SK-N-MC (cell line): ENCODE results near the gene SORBS2.

Experiments
- DNase-seq: peaks from one replicate; pipeline ENCODE4 v3.0.0-alpha.2; 2011; ENCODE audit warnings: low read depth, low spot score
- H3K27ac ChIP-seq: fragments of 200-600 bp; sonication (generic); 2 replicates; pipeline ENCODE4 v1.5.1; 2016; ENCODE audit warnings: mixed run types
- H3K36me3 ChIP-seq: fragments of 200-600 bp; sonication (generic); 2 replicates; pipeline ENCODE4 v1.6.1; 2017; ENCODE audit warnings: antibody characterized with exemption, low read length, mixed read lengths; ENCODE audit not compliant: insufficient read depth
- H3K4me3 ChIP-seq: fragments of 200-600 bp; sonication (generic); 2 replicates; pipeline ENCODE4 v1.5.1; 2016
- H3K9ac ChIP-seq: fragments of 200-600 bp; sonication (generic); 2 replicates; pipeline ENCODE4 v1.8.0; 2017; ENCODE audit warnings: mixed run types, mixed read lengths; ENCODE audit not compliant: insufficient read length
- H3K9me3 ChIP-seq: fragments of 200-600 bp; sonication (generic); 2 replicates; pipeline ENCODE4 v1.6.1; 2017; ENCODE audit warnings: low read depth, mild to moderate bottlenecking, antibody characterized with exemption, low read length, moderate library complexity, mixed read lengths
- EZH2 ChIP-seq: fragments of 200-600 bp; sonication (generic); IDR thresholded peaks from one replicate; pipeline ENCODE4 v1.6.1; 2017; ENCODE audit warnings: antibody characterized with exemption
- FOXP2 ChIP-seq: optimal IDR thresholded peaks from 2 replicates; pipeline ENCODE3; 2011; ENCODE audit warnings: mild to moderate bottlenecking, moderate library complexity; ENCODE audit not compliant: insufficient read depth; ENCODE audit errors: extremely low read length, control extremely low read depth
- POLR2AphosphoS5 ChIP-seq: IDR thresholded peaks from 2 replicates; pipeline ENCODE4 v1.6.1; 2012; ENCODE audit warnings: mild to moderate bottlenecking, low read depth, low read length, borderline replicate concordance

Gene SORBS2

DNA sequence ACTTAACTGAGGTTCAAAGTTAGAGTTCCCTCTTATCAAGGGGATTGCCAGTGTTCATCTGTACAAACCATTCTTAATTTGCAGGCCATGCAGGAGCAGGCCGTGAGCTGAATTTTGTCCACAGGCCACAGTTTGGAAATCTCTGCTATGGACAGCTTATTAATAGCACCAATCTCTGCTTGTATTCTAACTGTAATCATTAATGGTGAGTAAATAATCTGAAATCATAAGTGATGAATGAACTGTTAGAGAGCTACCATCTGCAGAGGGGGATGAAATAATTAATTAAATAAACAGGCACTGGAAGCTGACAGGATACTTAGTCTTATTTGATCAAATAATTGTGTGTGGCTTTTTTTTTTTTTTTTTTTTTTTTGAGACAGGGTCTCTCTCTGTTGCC lies 228.2 kb downstream of the SORBS2 start:
- no peak overlapping the region for H3K4me3 ChIP-seq
- no peak overlapping the region for H3K9ac ChIP-seq
- H3K36me3 ChIP-seq = no peaks in the 10 kb centered on the region
- no peak for TF ChIP-seq POLR2AphosphoS5
- no peak for TF ChIP-seq FOXP2
- no peak for TF ChIP-seq EZH2
- no peak overlapping the region for H3K27ac ChIP-seq
- no peaks in the 10 kb centered on the region for H3K9me3 ChIP-seq
- DNase-seq = no peak

DNA sequence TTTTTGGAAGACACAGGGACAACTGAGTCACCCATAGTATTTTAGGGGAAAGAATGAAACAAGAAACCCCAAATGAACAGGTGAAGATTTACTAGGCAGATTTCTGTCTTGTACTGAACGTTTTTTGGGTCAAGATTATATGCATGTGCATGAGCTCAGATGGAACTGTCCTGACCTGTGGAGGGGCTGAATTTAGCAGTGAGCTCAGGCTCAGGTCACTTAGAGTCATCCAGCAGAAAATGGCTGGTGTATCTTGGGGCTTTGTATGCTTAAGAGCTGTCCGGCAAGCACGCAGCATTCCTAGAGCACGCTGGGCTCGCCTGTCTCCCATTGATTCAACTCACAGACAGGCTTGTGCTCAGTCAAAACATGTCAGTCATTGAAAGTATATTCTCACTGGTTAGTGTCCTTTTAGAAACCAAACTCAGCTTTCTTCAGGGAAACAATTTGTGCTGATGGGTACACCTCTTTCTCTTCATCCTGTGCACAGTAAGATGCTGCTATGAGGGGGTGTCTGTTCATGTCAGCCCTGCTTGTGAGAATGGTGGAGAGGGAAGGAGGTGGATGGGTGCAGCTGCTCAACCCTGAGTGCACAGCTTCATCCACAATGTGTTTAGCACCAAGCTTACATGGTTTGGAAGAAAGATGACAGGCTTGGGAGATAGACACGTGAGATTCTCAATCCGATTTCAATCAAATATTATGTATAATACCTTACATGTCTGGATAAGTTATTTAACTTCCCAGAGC lies 229.2 kb downstream of the SORBS2 start:
- DNase-seq = no peak

DNA sequence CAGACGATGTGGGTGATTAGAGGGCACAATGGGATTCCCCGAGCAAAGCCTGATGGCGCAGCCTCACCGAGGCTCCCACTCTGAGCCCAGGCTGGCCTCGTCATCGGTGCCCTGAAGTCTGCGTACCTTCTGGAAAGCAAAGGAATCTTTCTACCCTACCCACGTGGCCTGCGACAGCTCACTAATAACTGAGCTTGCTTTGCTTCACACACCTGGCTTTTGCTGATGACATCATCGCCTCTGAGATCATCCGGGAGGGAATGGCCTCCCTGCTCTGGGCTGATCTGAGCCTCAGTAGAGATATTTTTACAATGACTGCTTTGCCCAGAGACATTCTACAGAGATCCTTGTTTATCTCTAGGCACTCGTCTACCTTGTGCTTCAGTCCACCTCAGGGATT lies 231.3 kb downstream of the SORBS2 start:
- Histone ChIP-seq H3K27ac (no peak overlapping the region), H3K9ac (no peak overlapping the region), H3K9me3 (no peaks in the 10 kb centered on the region), H3K4me3 (no peak overlapping the region), H3K36me3 (no peaks in the 10 kb centered on the region)
- DNase-seq = no peak
- TF ChIP-seq EZH2 (no peak), FOXP2 (no peak), POLR2AphosphoS5 (no peak)

More for the DNA sequence above, 229.2 kb downstream of the SORBS2 start:
- TF ChIP-seq POLR2AphosphoS5 = no peak
- TF ChIP-seq EZH2 = no peak
- TF ChIP-seq FOXP2 = no peak
- Histone ChIP-seq H3K4me3 (no peak overlapping the region), H3K27ac (no peak overlapping the region), H3K9ac (no peak overlapping the region), H3K36me3 (no peaks in the 10 kb centered on the region), H3K9me3 (no peaks in the 10 kb centered on the region)

DNA sequence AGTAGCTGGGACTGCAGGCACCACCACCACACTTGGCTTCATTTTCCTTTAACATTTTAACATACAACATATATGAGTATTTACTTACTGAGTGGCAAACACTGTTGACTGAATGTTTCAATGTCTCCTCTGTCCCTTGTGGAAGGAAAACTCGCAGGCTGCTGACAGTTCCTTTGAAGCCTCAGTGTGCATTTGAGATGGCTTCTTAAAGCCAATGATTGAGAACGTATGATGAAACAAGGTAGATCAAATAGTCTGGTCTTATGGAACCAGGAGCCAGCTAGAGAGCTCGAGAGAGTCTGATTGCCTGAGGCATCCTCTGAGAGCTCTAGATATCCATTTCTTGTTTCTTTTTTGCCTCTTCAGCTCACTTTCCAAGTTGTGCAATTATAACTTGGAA lies 233.7 kb downstream of the SORBS2 start:
- no peak for DNase-seq
- TF ChIP-seq EZH2 (no peak), POLR2AphosphoS5 (no peak), FOXP2 (no peak)
- Histone ChIP-seq H3K27ac (no peak overlapping the region), H3K9me3 (no peaks in the 10 kb centered on the region), H3K4me3 (no peak overlapping the region), H3K36me3 (no peaks in the 10 kb centered on the region), H3K9ac (no peak overlapping the region)

DNA sequence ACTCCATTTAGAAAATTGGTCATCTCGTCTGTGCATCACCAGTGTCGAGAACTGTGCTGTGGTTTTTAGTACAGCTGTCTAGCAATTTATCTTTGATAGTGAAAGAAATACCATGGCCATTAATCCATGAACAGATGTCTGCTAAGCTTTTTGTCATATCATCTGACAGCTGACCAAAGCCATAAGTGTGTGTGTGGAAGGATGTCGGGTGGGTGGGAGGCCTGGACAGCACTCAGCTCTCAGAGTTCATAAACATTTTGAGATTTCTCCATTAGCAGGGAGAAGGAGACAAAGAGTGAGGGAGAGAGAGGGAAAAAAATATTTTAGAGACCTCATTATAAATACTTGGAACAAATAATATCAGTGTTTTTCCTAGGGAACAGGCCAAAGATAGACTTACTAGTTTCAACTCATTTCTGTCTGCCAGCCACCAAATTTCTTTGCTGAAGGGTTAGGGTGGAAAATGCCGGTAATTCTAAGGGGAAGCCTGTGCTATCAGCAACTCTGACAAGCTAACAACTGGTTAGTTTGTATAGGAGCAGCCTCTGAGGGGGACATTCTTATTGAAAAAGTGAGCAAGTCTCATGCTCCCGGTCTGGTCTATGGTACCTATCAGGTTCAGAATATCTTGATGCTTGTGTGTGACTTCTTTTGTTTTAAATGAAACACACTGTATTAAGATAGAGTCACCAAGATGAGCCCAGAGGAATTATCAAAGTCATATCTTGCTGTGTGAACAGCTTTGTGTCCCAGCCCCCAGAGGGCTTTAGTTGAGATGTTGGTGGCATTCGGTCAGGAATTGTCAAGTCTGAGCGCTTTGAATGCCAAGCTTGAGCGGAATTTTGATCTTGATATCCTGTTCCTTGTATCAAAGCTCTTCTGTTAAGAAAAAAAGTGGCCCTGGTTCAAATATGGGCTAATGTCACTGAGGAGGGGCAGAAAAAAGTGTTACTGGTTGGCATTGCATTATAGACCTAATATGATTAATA lies 234.7 kb downstream of the SORBS2 start:
- H3K9me3 ChIP-seq = no peaks in the 10 kb centered on the region
- no peak for DNase-seq
- H3K27ac ChIP-seq = no peak overlapping the region
- H3K36me3 ChIP-seq = no peaks in the 10 kb centered on the region
- no peak overlapping the region for H3K9ac ChIP-seq
- TF ChIP-seq FOXP2 (no peak), EZH2 (no peak), POLR2AphosphoS5 (no peak)
- no peak overlapping the region for H3K4me3 ChIP-seq

DNA sequence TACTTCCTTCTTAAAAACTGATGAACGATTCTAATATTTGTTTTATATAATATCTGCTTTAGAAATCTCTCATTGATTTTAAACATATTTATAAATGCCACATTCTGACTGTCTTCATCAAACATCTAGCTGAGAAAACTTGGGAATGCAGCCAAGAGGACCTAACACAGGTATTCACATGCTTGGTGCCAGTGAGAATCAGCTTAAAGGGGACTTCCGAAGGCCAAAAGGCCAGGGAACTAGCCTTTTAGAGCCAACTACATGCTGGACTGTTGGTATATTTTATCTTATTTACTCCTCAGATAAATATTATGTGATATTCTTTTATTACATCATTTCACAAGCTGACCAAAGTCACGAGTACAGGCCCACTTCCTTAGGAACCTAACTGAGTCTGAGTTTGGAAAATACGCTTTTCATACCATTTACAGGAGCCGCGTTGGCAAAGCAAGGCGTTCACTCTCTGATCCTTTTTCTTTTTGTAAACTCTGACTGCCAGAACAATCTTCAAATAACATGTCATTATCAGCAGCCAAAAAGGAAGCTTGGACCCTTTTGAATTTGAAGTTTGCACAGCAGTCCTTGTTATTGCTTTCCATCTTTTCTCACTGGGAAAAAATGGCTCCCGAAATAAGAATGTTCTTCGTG lies 235.6 kb downstream of the SORBS2 start:
- no peaks in the 10 kb centered on the region for H3K9me3 ChIP-seq
- no peaks in the 10 kb centered on the region for H3K36me3 ChIP-seq
- TF ChIP-seq POLR2AphosphoS5 (no peak), FOXP2 (no peak), EZH2 (no peak)
- H3K27ac ChIP-seq = no peak overlapping the region
- H3K9ac ChIP-seq = no peak overlapping the region
- DNase-seq = no peak
- no peak overlapping the region for H3K4me3 ChIP-seq

DNA sequence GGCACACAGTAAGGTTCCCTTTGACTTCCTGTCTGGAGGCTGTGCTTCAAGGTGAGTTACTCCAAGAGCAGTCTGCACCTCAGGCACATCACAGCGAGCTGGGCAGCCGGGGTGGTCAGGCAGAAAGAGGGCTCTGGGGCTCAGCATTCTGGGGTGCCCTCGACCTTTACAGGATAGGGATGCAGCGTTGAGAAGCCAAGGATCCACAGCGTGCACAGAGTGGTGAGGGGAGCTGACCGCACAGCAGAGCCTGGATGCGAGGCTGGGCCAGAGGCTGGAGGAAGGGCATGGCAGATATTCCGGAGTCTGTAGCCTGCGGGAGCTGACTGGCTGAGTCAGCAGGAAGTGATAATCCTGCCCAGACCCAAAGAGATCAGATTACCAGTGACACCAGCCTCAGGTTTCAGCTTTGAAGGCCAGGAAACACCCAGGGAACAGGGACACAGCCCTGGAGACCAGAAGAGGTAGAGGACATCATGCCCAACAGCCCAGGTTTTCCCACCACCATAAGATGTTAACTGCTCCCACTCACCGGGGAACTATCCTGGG lies 238.3 kb downstream of the SORBS2 start:
- no peak for TF ChIP-seq FOXP2
- TF ChIP-seq POLR2AphosphoS5 = no peak
- TF ChIP-seq EZH2 = no peak
- Histone ChIP-seq H3K9me3 (no peaks in the 10 kb centered on the region), H3K27ac (no peak overlapping the region), H3K4me3 (no peak overlapping the region), H3K9ac (no peak overlapping the region), H3K36me3 (no peaks in the 10 kb centered on the region)
- DNase-seq = no peak

DNA sequence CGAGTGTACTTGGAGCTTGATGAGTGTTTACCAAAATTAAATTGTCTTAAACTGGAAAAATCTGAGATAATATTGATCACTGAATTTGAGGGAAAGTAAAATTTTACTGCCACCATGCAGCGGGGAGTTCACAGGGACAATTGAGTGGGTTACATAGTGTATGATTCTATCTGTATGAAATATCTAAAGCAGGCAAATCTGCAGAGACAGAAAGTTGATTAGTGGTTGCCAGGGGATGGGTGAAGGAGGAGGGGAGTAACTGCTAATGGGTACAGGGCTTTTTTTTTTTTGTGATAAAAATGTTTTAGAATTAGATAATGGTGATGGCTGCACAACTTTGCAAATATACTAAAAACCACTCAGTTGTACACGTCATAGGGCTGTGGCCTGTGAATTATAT lies 241.3 kb downstream of the SORBS2 start:
- Histone ChIP-seq H3K27ac (no peak overlapping the region), H3K36me3 (no peaks in the 10 kb centered on the region), H3K9me3 (no peaks in the 10 kb centered on the region), H3K4me3 (no peak overlapping the region), H3K9ac (no peak overlapping the region)
- TF ChIP-seq EZH2 (no peak), POLR2AphosphoS5 (no peak), FOXP2 (no peak)
- no peak for DNase-seq
